GM12874 (cell line): ENCODE data around the gene YBX3.

Experiments used
- TF ChIP-seq, protein P1 (sequence below): IDR thresholded peaks from 2 replicates; pipeline ENCODE4 v1.5.1; 2011; ENCODE audit warnings: low read depth, mild to moderate bottlenecking, control low read depth, low read length, moderate library complexity; ENCODE audit not compliant: insufficient read depth

YBX3 gene

DNA sequence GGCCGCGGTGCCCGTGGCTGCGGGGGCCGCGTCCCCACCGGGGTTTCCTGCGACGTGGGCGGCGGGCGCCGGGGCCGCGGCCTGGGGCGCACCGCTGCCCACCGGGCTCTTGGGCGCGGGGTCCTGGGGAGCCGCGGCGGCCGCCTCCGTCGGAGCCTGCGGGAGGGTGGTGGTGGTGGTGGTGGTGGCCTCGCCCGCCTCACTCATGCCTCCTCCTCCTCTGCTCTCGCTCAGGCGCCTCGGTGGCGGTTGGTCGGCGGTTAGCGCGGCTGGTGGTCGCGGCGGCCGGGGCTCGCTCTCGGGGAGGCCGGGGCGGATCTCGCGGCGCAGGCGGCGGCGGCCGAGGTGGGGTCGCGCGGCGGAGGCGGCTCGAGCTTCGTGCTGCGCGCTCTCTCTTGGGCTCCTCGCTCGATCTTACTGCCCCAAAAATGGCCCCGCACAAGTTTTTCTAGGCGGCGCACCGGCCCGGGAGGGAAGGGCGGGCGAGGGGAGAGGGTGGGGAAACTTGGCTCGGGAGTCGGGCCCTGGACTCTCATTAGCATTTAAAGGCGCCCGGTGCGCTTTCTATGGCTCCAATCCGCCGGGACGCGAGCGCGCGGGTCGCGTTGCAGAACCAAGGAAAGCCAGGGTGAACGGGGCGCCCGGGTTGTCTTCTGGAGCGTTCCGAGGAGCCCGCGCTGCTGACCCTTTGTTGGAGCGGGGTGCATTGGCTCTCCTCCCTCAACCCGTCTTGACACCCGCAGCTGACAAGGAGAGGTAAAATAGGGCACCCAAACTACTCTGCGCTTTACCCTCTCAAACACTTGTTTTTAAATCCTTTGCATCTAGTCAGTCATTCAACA, at the start of gene YBX3:
Gene YBX3, minus strand, starts transcription at position 419 of the 842 bp plus-strand sequence. Its CDS starts 212 bp downstream, at position 207.
- TF ChIP-seq, protein P1, sequence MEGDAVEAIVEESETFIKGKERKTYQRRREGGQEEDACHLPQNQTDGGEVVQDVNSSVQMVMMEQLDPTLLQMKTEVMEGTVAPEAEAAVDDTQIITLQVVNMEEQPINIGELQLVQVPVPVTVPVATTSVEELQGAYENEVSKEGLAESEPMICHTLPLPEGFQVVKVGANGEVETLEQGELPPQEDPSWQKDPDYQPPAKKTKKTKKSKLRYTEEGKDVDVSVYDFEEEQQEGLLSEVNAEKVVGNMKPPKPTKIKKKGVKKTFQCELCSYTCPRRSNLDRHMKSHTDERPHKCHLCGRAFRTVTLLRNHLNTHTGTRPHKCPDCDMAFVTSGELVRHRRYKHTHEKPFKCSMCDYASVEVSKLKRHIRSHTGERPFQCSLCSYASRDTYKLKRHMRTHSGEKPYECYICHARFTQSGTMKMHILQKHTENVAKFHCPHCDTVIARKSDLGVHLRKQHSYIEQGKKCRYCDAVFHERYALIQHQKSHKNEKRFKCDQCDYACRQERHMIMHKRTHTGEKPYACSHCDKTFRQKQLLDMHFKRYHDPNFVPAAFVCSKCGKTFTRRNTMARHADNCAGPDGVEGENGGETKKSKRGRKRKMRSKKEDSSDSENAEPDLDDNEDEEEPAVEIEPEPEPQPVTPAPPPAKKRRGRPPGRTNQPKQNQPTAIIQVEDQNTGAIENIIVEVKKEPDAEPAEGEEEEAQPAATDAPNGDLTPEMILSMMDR, result no peak

DNA sequence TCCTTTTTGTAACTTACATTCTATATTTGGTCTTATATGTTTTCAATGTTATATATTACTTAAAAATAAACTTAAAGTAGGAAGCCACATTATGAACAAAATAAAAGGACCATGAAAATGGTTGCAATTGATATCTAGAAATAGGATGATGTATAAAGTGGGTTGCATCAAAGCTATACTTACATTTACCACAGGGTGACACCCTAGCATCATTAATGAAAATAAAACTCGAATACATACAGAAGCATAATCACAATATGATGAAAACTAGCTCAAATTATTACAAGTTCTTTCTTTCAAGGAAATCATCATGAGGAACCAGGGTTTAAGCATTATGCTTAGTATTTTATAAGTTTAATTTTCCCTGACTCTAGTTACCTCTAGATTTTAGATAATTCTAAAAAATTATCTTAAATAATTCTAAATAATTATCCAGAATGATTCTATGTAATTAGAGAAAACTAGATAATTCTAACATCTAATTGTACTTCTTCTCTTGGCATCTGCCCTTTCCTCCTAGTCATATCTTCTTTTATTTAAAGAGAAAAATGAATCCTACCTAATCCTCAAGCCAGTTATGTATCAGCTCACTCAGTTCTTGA, 48.1 kb upstream of the YBX3 start:
- TF ChIP-seq, protein P1, result peak; percentile 19; the same call in 1 of the 2 replicates

DNA sequence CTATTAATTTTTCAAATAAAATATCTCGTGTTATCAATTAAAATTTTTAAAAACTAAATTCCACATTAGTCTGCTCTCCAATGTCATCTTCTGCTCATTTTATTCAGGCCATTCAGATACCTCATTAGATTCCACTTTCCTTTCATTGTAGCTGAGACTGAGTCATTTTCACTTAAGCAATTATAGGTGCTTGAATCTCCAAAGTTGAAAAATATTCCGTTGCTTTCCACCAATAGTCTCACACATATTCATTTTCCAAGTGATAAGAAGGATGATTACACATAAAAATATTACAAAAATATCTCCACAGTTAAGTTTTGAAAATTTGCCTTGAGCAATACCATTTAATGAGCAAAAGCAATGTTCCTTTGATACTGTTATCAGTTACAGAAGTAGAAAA, 36.5 kb upstream of the YBX3 start:
- TF ChIP-seq, protein P1, result no peak

DNA sequence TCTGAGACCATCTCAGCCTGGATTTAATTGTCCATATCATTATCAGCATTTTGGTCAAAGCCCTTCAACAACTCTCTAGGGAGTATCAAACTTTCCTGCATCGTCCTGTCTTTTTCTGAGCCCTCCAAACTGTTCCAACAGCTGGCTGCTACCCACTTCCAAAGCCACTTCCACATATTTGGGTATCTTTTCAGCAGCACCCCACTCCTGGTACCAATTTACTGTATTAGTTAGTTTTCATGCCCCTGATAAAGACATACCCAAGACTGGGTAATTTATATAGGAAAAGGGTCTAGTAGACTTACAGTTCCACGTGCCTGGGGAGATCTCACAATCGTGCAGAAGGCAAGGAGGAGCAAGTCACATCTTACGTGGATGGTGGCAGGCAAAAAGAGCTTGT, 33.1 kb upstream of the YBX3 start:
- TF ChIP-seq, protein P1, result no peak

DNA sequence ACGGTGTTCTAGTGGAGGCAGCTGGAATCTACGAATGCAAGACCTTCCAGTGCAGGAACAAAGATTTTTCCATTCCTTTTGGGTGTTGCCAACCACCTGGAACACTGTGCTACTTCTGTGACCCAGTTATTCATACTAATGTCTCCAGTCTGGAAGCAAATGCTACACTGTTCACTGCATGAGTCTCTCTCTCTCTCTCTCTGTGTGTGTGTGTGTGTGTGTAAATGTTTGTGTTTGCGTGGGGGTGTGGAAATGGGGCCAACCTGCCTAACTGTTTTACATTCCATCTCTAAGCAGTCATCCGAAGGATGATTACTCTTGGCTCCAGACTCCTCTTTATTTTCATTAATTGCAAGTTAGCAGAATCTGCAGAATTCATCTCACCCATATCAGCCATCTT, 29.9 kb upstream of the YBX3 start:
- TF ChIP-seq, protein P1, result no peak

DNA sequence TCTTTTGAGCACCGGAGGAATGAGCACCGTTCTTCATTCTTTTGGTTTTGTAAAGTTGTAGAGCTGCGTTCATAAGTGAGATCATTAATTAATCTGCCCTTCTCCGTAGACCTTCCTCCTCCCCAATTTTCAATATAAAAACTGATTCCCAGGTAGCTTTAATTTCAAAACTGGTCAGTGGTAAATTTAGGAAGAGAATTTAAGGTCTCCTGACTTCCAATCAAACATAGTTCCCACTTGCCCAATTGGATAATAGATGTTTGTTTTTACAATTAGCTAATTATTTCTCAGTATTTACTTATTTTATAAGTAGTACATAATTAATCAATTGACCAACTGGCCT, 27.2 kb upstream of the YBX3 start:
- TF ChIP-seq, protein P1, result no peak

DNA sequence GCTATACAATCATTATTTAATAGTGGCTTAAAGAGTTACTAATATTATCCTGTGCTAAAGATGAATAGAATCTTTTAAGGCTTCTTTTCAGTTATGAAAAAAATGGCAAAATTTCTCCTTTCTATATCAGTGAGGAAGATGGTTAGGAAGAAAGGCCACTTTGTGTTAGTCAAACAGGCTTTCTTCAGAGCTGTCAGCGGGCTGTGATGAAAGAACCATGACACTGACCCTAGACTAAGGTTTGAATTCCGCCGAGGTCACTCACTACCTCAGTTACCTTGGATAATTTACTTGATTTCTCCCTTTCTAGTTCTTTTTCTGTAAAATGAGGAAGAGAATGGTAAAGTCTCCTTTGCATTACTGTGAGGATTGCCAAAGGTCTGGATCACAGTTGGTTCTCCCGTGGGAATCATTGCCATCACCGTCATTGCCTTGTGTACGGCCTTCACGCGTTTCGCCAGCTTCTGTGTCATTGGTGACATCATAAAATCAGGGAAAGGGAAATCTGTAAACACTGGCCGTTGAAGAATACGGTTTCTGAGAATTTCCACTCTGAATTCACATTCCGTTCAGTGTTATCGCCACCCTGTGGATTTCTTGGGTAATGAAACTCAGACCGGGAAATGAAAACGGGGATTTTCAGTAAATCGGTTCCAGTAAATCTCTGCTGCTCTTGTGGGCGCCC, 26.7 kb upstream of the YBX3 start:
- TF ChIP-seq, protein P1, result peak; percentile 78
